ENCODE measurements around the gene ANKUB1. TPM values are rescaled to one million over a fixed set of nuclear protein-coding genes. Genes with fewer than 3 reads are reported as not detected.

Gene ANKUB1
- polyA plus RNA-seq, 2 of the 4 experiments (the other 2 are of a cell fraction): not detected

DNA sequence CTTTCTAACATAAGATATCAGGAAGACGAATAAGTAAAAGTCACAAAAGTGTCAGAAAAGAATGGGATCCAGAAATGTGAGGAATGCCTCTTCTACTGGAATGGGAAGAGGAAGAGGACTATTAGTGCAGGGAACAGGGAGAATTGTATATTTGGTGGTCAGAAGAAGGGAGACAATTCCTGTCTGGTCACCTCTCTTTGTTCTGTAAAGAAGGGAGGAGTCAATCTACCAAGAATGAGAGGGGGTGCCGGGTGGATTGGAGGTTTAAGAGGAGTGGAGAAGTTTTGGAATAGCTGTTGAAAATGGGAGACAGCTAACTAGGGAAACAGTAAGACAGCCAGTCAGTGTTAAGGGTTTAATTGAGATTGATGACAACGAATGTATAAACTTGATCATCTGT is 60.1 kb downstream of the ANKUB1 start:
- no peak for TF ChIP-seq MAFK (IDR thresholded peaks at IDR 0.05; ENCODE audit: partially characterized antibody)
- Histone ChIP-seq H3K4me1 (peaks cover 7% of the 10 kb centered on the region; the same call in 1 of the 3 replicates), H3K4me3 (no peak overlapping the region), H3K9me3 (no peaks in the 10 kb centered on the region), H3K27ac (no peak overlapping the region), H3K4me2 (no peak overlapping the region)
- no peak for ATAC-seq
- ChIA-PET CTCF (interaction anchor here (0.8 to 1.4 kb wide), 2 partner anchors 34 to 202 kb away, joined by 3 read pairs; no protein-coding TSS in a partner anchor), POLR2A (no interaction called here)
- WGBS (ENCODE audit: missing lambda C conversion rate): 83% methylated on average over 3 of the region's 3 CpGs
- no peak for DNase-seq (ENCODE audit: low read depth in 1 of 2, low spot score in 1 of 2)
- FAIRE-seq: no peak

DNA sequence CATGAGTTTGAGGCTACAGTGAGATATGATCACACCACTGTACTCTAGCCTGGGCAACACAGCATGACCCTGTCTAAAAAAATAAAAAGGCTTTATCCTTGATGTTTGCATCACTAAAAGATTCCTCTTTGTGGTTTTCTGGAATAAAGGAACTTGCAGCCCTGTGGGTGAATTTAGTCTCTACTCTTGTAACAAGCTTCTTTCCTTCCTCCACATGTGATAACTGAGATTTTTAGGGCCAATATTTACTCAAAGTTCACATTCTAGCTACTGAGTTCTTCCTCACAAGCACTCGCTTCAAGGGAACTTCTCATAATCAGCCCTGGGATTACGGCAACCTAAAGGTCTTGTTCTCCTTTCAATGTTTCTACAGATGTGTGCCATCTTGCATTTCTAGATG is 64.7 kb downstream of the ANKUB1 start:
- ChIA-PET CTCF (interaction anchor here (0.6 to 1.9 kb wide), 3 partner anchors 10 to 216 kb away, joined by 4 to 9 read pairs (median 5); no protein-coding TSS in a partner anchor), POLR2A (no interaction called here)
- DNase-seq (ENCODE audit: low read depth in 1 of 2, low spot score in 1 of 2): no peak
- no peaks in the 10 kb centered on the region for H3K9me3 ChIP-seq
- WGBS (ENCODE audit: missing lambda C conversion rate): 94% methylated on average over 2 of the region's 2 CpGs
- no peaks in the 10 kb centered on the region for H3K4me1 ChIP-seq
- no peak for FAIRE-seq
- ATAC-seq: no peak
- TF ChIP-seq NR3C1 (IDR thresholded peaks at IDR 0.05): no peak
- TF ChIP-seq MAFK (IDR thresholded peaks at IDR 0.05; ENCODE audit: partially characterized antibody): no peak
- no peak for TF ChIP-seq EHMT2 (IDR thresholded peaks at IDR 0.05; ENCODE audit: low read depth)
- TF ChIP-seq JUN (IDR thresholded peaks at IDR 0.05): no peak
- TF ChIP-seq MAZ (IDR thresholded peaks at IDR 0.05; ENCODE audit: borderline replicate concordance, low read depth, low read length): no peak
- TF ChIP-seq HOXA7 (CRISPR knock-in tag; IDR thresholded peaks at IDR 0.05): no peak
- no peak for TF ChIP-seq ZC3H11A (IDR thresholded peaks at IDR 0.05)
- no peak for TF ChIP-seq CBX2 (IDR thresholded peaks at IDR 0.05; ENCODE audit: borderline replicate concordance, low read depth)
- no peak overlapping the region for H3K4me2 ChIP-seq
- H3K4me3 ChIP-seq: no peak overlapping the region
- no peak overlapping the region for H3K27ac ChIP-seq

- WGBS (ENCODE audit: missing lambda C conversion rate): 82% methylated on average over 2 of the region's 2 CpGs
- Histone ChIP-seq H3K4me1 (no peaks in the 10 kb centered on the region), H3K4me2 (no peak overlapping the region), H3K9me3 (no peaks in the 10 kb centered on the region), H3K4me3 (no peak overlapping the region), H3K27ac (no peak overlapping the region)
- CTCF ChIA-PET: interaction anchor here (0.6 to 1.9 kb wide), 3 partner anchors 9 to 215 kb away, joined by 4 to 9 read pairs (median 5); no protein-coding TSS in a partner anchor
- POLR2A ChIA-PET: no interaction called here
- no peak for TF ChIP-seq RFX5 (IDR thresholded peaks at IDR 0.05)
- TF ChIP-seq, protein P1, sequence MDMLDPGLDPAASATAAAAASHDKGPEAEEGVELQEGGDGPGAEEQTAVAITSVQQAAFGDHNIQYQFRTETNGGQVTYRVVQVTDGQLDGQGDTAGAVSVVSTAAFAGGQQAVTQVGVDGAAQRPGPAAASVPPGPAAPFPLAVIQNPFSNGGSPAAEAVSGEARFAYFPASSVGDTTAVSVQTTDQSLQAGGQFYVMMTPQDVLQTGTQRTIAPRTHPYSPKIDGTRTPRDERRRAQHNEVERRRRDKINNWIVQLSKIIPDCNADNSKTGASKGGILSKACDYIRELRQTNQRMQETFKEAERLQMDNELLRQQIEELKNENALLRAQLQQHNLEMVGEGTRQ (IDR thresholded peaks at IDR 0.05): no peak
- TF ChIP-seq ZFP36 (IDR thresholded peaks at IDR 0.05; ENCODE audit: borderline replicate concordance, partially characterized antibody): no peak
- no peak for TF ChIP-seq HOXB5 (CRISPR knock-in tag; IDR thresholded peaks at IDR 0.05)
- no peak for TF ChIP-seq ELK1 (IDR thresholded peaks at IDR 0.05; ENCODE audit: low read depth, low read length)
- TF ChIP-seq EHMT2 (IDR thresholded peaks at IDR 0.05; ENCODE audit: low read depth): no peak
- TF ChIP-seq RCOR1 (IDR thresholded peaks at IDR 0.05; ENCODE audit: low read depth, low read length): no peak
- TF ChIP-seq SREBF2 (IDR thresholded peaks at IDR 0.05): no peak
- no peak for TF ChIP-seq PBX3 (IDR thresholded peaks at IDR 0.05)
- no peak for TF ChIP-seq KDM5A (IDR thresholded peaks at IDR 0.05)
- TF ChIP-seq TFCP2L1 (CRISPR knock-in tag; IDR thresholded peaks at IDR 0.05): no peak
- no peak for TF ChIP-seq PHF8 (IDR thresholded peaks at IDR 0.05; ENCODE audit: borderline replicate concordance, low read depth)
- no peak for TF ChIP-seq FOXS1 (CRISPR knock-in tag; IDR thresholded peaks at IDR 0.05)
- no peak for TF ChIP-seq HDAC2 (IDR thresholded peaks at IDR 0.05)
- DNase-seq (ENCODE audit: low read depth in 1 of 2, low spot score in 1 of 2) (no peak), FAIRE-seq (no peak), ATAC-seq (no peak)
These were observed 65.5 kb downstream of the ANKUB1 start for GRCh38 chr3:149726716-149727407.
